Sigmoid colon (tissue), 4 donors: Measurements from ENCODE around the gene PTPRD.

Experiments used
- EP300 ChIP-seq, 4 donors: sonication (generic); formaldehyde crosslinking; IDR thresholded peaks; one replicate each; pipeline ENCODE4 v1.6.1; 2017; ENCODE audit warnings: antibody characterized with exemption in 4 of 4
- POLR2A ChIP-seq, 2 donors: fragments of 450-650 bp; IDR thresholded peaks; one replicate each; pipeline ENCODE4 v1.6.1; 2016; ENCODE audit warnings: antibody characterized with exemption in 2 of 2, mild to moderate bottlenecking in 2 of 2, moderate library complexity in 2 of 2
- POLR2AphosphoS5 ChIP-seq, 4 donors: sonication (generic); formaldehyde crosslinking; IDR thresholded peaks; one replicate each; pipeline ENCODE4 v1.6.1; 2017; ENCODE audit warnings: antibody characterized with exemption in 4 of 4
- TF ChIP-seq, protein P1 (sequence below), 4 experiments: fragments of 450-650 bp in 3 of 4; fragments of 200-600 bp in 1 of 4; IDR thresholded peaks; one replicate each; pipeline ENCODE4 v1.5.1; 2016 to 2019; ENCODE audit warnings: antibody characterized with exemption in 4 of 4, mild to moderate bottlenecking in 3 of 4, moderate library complexity in 2 of 4

DNA sequence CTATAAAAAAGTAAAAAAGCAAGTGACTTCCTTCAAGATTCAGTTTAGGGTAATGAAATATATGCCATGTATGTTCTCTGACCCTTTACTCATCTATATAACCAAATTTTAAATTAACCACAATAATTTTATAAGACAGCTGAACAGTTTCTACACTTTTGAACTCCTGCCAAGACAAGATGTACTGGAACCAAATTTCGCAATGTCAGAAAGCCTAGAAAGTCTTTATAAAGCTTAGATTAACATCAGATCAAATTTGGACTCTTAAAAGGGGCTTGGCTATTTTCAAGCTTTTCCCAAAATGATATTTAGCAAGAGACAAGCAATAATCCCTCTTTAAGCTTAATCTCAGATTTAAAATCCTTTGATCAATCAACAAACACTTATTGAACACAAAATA lies 362.6 kb downstream of the PTPRD start:
- TF ChIP-seq, protein P1, sequence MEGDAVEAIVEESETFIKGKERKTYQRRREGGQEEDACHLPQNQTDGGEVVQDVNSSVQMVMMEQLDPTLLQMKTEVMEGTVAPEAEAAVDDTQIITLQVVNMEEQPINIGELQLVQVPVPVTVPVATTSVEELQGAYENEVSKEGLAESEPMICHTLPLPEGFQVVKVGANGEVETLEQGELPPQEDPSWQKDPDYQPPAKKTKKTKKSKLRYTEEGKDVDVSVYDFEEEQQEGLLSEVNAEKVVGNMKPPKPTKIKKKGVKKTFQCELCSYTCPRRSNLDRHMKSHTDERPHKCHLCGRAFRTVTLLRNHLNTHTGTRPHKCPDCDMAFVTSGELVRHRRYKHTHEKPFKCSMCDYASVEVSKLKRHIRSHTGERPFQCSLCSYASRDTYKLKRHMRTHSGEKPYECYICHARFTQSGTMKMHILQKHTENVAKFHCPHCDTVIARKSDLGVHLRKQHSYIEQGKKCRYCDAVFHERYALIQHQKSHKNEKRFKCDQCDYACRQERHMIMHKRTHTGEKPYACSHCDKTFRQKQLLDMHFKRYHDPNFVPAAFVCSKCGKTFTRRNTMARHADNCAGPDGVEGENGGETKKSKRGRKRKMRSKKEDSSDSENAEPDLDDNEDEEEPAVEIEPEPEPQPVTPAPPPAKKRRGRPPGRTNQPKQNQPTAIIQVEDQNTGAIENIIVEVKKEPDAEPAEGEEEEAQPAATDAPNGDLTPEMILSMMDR (IDR thresholded peaks at IDR 0.05) = no peak
- TF ChIP-seq POLR2A (IDR thresholded peaks at IDR 0.05) (no peak), POLR2AphosphoS5 (IDR thresholded peaks at IDR 0.05) (no peak), EP300 (IDR thresholded peaks at IDR 0.05) (no peak)
